GM19023 (cell line): Measurements from ENCODE around the gene CHMP2B.
"Not testable (repeated sequence)": the region's sequence is repeated elsewhere in the genome, so short reads cannot be mapped to it uniquely, and the experiment has no call there.

Source experiments
- ATAC-seq: cut with Tn5 transposase; IDR thresholded peaks from one replicate; pipeline ENCODE4 v1.9.1; 2021; ENCODE audit warnings: mild to moderate bottlenecking, moderate library complexity; ENCODE audit not compliant: unreplicated experiment

The CHMP2B gene

GRCh38 chr3:87228316-87228715, 1.2 kb downstream of the CHMP2B start:
- no peak for ATAC-seq

GRCh38 chr3:87229113-87229512, 2.0 kb downstream of the CHMP2B start:
- ATAC-seq = no peak

GRCh38 chr3:87233805-87234204, 6.7 kb downstream of the CHMP2B start:
- no peak for ATAC-seq

- no peak for ATAC-seq
Observed at GRCh38 chr3:87236093-87236492, 9.0 kb downstream of the CHMP2B start.

GRCh38 chr3:87246662-87247429, 19.7 kb downstream of the CHMP2B start:
- ATAC-seq = no peak

GRCh38 chr3:87247430-87247773, 20.3 kb downstream of the CHMP2B start:
- no peak for ATAC-seq

GRCh38 chr3:87248231-87248630, 21.1 kb downstream of the CHMP2B start:
- not testable (repeated sequence) for ATAC-seq

- ATAC-seq = no peak
Observed at GRCh38 chr3:87248831-87249230, 21.7 kb downstream of the CHMP2B start.

GRCh38 chr3:87250009-87250408, 22.9 kb downstream of the CHMP2B start:
- ATAC-seq = no peak

GRCh38 chr3:87260270-87260669, 33.2 kb downstream of the CHMP2B start:
- ATAC-seq = peak; percentile 70

GRCh38 chr3:87261925-87262324, 34.8 kb downstream of the CHMP2B start:
- no peak for ATAC-seq

- ATAC-seq = no peak
Observed at GRCh38 chr3:87267953-87268645, 41.0 kb downstream of the CHMP2B start.

- ATAC-seq = no peak
Observed at GRCh38 chr3:87268646-87269211, 41.6 kb downstream of the CHMP2B start.

GRCh38 chr3:87269723-87270122, 42.6 kb downstream of the CHMP2B start:
- no peak for ATAC-seq

- no peak for ATAC-seq
Observed at GRCh38 chr3:87270908-87271700, 44.0 kb downstream of the CHMP2B start.

GRCh38 chr3:87272718-87273341, 45.7 kb downstream of the CHMP2B start:
- ATAC-seq = peak; percentile 96

GRCh38 chr3:87276484-87276883, 49.4 kb downstream of the CHMP2B start, which contains the start of gene POU1F1:
TSS of gene POU1F1 (minus strand) at chr3:87276584. CDS start at chr3:87276462, 122 bp downstream.
- ATAC-seq = no peak

- ATAC-seq = no peak
Observed at GRCh38 chr3:87287011-87287410, 59.9 kb downstream of the CHMP2B start.

- ATAC-seq = no peak
Observed at GRCh38 chr3:87288446-87288845, 61.3 kb downstream of the CHMP2B start.

GRCh38 chr3:87298111-87298718, 71.1 kb downstream of the CHMP2B start:
- ATAC-seq = no peak
